Keratinocyte (primary cell): ENCODE measurements around the gene CUBN.

ENCODE experiments used
- CTCF ChIP-seq, 3 experiments: IDR thresholded peaks in 1 of 3; conservative IDR thresholded peaks in 1 of 3; optimal IDR thresholded peaks in 1 of 3; 2 replicates in 2 of 3; 3 replicates in 1 of 3; pipeline versions ENCODE3 to v1.5.1; 2011; ENCODE audit warnings: low read length in 3 of 3, mild to moderate bottlenecking in 3 of 3, moderate library complexity in 2 of 3, control low read depth in 1 of 3, inconsistent platforms in 1 of 3; ENCODE audit not compliant: insufficient read depth in 2 of 3; ENCODE audit errors: extremely low read depth in 1 of 3
- EZH2 ChIP-seq: IDR thresholded peaks from one replicate; pipeline ENCODE4 v1.6.1; 2012; ENCODE audit warnings: inconsistent platforms, mild to moderate bottlenecking, low read length, moderate library complexity

- TF ChIP-seq CTCF (optimal IDR thresholded peaks at IDR 0.05 in 1 of 3, IDR thresholded peaks at IDR 0.05 in 1 of 3, conservative IDR thresholded peaks at IDR 0.05 in 1 of 3; ENCODE audit: extremely low read depth in 1 of 3, insufficient read depth in 2 of 3, low read length in 3 of 3) (no peak), EZH2 (no peak)
These were observed 107.8 kb downstream of the CUBN start for GRCh38 chr10:17021656-17022465.
